ENCODE measurements around the gene LIPA.
"Not testable (repeated sequence)": the region's sequence is repeated elsewhere in the genome, so short reads cannot be mapped to it uniquely, and the experiment has no call there.

LIPA gene

GRCh38 chr10:89271532-89271931, 20.0 kb upstream of the LIPA start:
- no peak for DNase-seq (ENCODE audit: low read depth in 2 of 2, low spot score in 1 of 2)

- no peak for DNase-seq (ENCODE audit: low read depth in 2 of 2, low spot score in 1 of 2)
Measured at GRCh38 chr10:89270153-89270483, 18.5 kb upstream of the LIPA start.

GRCh38 chr10:89269433-89270152, 18.0 kb upstream of the LIPA start:
- DNase-seq (ENCODE audit: low read depth in 2 of 2, low spot score in 1 of 2): no peak

GRCh38 chr10:89266721-89267453, 15.3 kb upstream of the LIPA start:
- no peak for DNase-seq (ENCODE audit: low read depth in 2 of 2, low spot score in 1 of 2)

GRCh38 chr10:89263531-89263930, 12.0 kb upstream of the LIPA start:
- DNase-seq (ENCODE audit: low read depth in 2 of 2, low spot score in 1 of 2): no peak

GRCh38 chr10:89263091-89263490, 11.5 kb upstream of the LIPA start:
- no peak for DNase-seq (ENCODE audit: low read depth in 2 of 2, low spot score in 1 of 2)

- DNase-seq (ENCODE audit: low read depth in 2 of 2, low spot score in 1 of 2): no peak
Measured at GRCh38 chr10:89262086-89263051, 10.8 kb upstream of the LIPA start.

GRCh38 chr10:89258881-89259280, 7.3 kb upstream of the LIPA start:
- no peak for DNase-seq (ENCODE audit: low read depth in 2 of 2, low spot score in 1 of 2)

GRCh38 chr10:89257581-89257980, 6.0 kb upstream of the LIPA start:
- no peak for DNase-seq (ENCODE audit: low read depth in 2 of 2, low spot score in 1 of 2)

- DNase-seq (ENCODE audit: low read depth in 2 of 2, low spot score in 1 of 2): no peak
Measured at GRCh38 chr10:89256962-89257361, 5.4 kb upstream of the LIPA start.

- DNase-seq (ENCODE audit: low read depth in 2 of 2, low spot score in 1 of 2): no peak
Measured at GRCh38 chr10:89256340-89256739, 4.8 kb upstream of the LIPA start.

- DNase-seq (ENCODE audit: low read depth in 2 of 2, low spot score in 1 of 2): no peak
Measured at GRCh38 chr10:89255793-89256192, 4.2 kb upstream of the LIPA start.

- not testable (repeated sequence) for DNase-seq (ENCODE audit: low read depth in 2 of 2, low spot score in 1 of 2)
Measured at GRCh38 chr10:89255091-89255579, 3.6 kb upstream of the LIPA start.

- DNase-seq (ENCODE audit: low read depth in 2 of 2, low spot score in 1 of 2): no peak
Measured at GRCh38 chr10:89252225-89252585, 630 bp upstream of the LIPA start.

GRCh38 chr10:89250865-89251408, 638 bp downstream of the LIPA start:
- no peak for DNase-seq (ENCODE audit: low read depth in 2 of 2, low spot score in 1 of 2)

GRCh38 chr10:89248990-89249389, 2.6 kb downstream of the LIPA start:
- no peak for DNase-seq (ENCODE audit: low read depth in 2 of 2, low spot score in 1 of 2)

GRCh38 chr10:89247623-89248022, 4.0 kb downstream of the LIPA start:
- not testable (repeated sequence) for DNase-seq (ENCODE audit: low read depth in 2 of 2, low spot score in 1 of 2)

- no peak for DNase-seq (ENCODE audit: low read depth in 2 of 2, low spot score in 1 of 2)
Measured at GRCh38 chr10:89245802-89246201, 5.8 kb downstream of the LIPA start.

- no peak for DNase-seq (ENCODE audit: low read depth in 2 of 2, low spot score in 1 of 2)
Measured at GRCh38 chr10:89242840-89243568, 8.6 kb downstream of the LIPA start.

- no peak for DNase-seq (ENCODE audit: low read depth in 2 of 2, low spot score in 1 of 2)
Measured at GRCh38 chr10:89242345-89242684, 9.3 kb downstream of the LIPA start.
